ENCODE results near the gene UQCRHL.

UQCRHL gene

DNA sequence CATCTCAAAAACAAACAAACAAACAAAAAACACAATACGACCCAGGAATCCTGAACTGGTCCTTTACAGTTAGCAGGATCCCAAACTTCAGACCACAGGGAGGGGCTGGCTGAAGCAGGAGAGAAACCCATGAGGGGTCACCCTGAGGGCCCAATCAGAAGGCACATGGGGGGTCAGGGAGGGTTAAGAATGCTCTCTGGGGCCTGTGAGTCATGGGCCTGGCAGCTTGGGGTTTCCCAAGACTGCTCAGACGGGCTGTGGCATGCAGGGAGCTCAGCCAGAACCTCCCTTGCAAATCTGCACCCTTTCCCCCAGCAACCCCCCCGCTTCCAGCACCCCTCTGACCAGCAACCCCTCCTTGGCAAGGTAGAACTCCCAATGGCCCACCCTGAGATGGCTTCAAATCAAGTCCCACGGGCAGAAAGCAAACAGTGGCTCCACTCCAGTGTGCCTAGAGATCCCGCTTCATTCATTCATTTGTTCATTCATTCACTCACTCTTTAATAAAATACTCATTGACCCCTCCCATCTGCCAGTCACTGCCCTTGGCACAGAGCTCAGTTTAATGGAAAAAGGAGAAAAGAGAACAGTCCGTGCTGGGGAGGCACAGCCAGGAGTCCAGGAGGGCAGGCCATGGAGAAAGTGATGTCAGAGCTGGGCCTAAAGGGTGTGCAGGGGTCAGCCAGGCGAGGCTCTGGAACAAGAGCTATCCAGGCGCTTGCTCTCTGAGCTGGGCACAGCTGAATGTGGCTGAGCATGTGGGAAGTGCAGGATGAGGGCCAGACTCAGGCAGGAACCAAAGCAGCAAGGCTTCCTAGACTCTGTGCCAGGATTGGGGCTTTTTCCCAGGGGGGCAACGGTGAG, 8.2 kb downstream of the UQCRHL start:
- no peak overlapping the region for H3K4me3 ChIP-seq (ENCODE audit: low read depth, low read length)
- TF ChIP-seq, protein P1, sequence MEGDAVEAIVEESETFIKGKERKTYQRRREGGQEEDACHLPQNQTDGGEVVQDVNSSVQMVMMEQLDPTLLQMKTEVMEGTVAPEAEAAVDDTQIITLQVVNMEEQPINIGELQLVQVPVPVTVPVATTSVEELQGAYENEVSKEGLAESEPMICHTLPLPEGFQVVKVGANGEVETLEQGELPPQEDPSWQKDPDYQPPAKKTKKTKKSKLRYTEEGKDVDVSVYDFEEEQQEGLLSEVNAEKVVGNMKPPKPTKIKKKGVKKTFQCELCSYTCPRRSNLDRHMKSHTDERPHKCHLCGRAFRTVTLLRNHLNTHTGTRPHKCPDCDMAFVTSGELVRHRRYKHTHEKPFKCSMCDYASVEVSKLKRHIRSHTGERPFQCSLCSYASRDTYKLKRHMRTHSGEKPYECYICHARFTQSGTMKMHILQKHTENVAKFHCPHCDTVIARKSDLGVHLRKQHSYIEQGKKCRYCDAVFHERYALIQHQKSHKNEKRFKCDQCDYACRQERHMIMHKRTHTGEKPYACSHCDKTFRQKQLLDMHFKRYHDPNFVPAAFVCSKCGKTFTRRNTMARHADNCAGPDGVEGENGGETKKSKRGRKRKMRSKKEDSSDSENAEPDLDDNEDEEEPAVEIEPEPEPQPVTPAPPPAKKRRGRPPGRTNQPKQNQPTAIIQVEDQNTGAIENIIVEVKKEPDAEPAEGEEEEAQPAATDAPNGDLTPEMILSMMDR (IDR thresholded peaks at IDR 0.05; ENCODE audit: low read depth, low read length), result no peak

DNA sequence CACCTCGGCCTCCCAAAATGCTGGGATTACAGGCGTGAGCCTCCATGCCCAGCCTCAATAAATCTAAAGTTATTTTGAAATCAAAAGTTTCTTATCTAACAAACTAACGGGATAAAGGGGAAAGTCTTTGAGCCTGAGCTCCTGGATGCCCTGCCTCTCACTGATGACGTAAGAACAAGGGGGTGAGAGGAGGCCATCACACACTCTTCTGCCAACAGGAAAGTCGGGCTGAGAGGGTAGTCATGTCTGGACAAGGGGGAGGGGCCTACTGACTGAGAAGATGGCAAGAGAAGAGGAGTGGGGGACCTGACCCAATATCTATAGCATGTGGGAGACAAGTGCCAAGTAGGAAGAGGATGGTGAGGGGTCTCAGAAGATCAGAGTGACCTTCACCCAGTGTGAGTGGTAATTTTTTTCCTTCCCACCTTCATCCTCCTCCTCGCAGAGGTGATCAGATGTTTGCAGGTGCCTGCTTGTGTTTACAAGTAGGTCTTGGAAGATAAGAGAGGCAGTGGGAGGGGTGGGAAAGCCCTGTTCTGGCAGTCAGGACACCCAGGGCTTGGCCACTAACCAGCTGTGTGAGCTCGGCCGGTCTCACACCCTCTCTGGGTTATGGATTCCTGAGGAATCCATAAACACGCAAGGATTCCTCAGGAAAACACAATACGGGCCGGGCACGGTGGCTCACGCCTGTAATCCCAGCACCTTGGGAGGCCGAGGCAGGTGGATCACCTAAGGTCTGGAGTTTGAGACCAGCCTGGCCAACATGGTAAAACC, 9.6 kb downstream of the UQCRHL start:
- no peak overlapping the region for H3K4me3 ChIP-seq (ENCODE audit: low read depth, low read length)
- TF ChIP-seq, protein P1 (IDR thresholded peaks at IDR 0.05; ENCODE audit: low read depth, low read length), result no peak

DNA sequence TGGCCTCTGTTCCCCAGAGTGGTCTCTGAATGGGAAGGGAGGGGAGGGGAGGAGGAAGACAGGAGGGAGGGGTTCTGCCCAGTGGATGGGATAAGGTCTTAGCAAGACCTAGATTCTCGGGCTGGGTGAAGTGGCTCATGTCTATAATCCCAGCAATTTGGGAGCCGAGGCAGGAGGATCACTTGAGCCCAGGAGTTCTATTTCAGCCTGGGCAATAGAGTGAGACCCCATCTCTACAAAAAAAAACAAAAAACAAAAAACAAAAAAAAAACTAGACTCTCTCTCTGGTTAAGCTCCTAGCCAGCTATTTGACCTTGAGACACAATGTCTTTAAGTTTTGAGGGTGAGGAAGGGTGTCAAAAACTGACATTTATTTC, 11.4 kb downstream of the UQCRHL start:
- no peak overlapping the region for H3K4me3 ChIP-seq (ENCODE audit: low read depth, low read length)

DNA sequence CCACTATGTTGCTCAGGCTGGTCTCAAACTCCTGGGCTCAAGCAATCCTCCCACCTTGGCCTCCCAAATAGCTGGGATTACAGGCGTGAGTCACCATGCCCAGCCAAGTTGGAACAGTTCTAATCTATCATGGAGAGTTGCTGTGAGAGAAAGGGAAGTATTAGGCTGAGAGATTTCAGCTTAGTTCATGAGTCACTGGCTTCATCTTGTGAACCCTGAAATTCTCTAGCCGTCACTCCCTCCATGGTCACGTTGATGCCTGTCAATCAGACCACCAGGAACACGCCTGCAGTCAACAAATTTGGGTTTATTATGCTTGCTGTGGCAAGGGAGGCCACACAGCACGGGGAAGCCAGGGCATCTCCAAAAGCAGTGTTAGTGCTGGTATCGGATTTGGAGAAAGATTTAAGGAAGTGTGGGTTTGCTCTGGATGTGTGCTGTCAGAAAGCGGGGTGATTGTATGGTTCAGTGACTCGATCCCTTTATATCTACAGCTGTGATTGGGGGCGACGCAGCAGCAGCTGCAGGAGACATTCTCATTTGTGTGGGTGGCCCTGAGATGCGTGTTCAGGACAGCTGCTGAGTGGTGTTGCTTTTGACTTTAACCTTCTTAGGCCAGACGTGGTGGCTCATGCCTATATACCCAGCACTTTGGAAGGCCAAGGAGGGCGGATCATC, 18.7 kb downstream of the UQCRHL start:
- TF ChIP-seq, protein P1 (IDR thresholded peaks at IDR 0.05; ENCODE audit: low read depth, low read length), result no peak

More for the DNA sequence above, 11.4 kb downstream of the UQCRHL start:
- TF ChIP-seq, protein P1 (IDR thresholded peaks at IDR 0.05; ENCODE audit: low read depth, low read length), result no peak

DNA sequence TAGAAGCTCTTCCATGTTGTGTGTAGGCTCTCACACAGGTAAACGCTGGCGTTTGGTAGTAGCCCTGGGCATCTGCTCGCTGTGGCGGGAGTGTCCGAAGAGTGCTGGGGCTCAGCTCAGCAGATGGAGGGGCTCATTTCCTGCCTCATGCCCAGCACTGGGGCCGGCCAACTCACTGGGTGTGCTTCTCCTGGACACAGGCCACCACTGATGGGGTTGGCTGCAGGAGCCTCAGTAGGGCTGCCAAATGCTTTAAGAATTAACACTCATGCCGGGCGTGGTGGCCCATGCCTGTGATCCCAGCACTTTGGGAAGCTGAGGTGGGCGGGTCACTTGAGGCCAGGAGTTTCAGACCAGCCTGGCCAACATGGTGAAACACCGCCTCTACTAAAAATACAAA, 20.9 kb downstream of the UQCRHL start:
- no peak overlapping the region for H3K4me3 ChIP-seq (ENCODE audit: low read depth, low read length)
- TF ChIP-seq, protein P1 (IDR thresholded peaks at IDR 0.05; ENCODE audit: low read depth, low read length), result no peak

More for the DNA sequence above, 18.7 kb downstream of the UQCRHL start:
- H3K4me3 ChIP-seq (ENCODE audit: low read depth, low read length), result no peak overlapping the region

DNA sequence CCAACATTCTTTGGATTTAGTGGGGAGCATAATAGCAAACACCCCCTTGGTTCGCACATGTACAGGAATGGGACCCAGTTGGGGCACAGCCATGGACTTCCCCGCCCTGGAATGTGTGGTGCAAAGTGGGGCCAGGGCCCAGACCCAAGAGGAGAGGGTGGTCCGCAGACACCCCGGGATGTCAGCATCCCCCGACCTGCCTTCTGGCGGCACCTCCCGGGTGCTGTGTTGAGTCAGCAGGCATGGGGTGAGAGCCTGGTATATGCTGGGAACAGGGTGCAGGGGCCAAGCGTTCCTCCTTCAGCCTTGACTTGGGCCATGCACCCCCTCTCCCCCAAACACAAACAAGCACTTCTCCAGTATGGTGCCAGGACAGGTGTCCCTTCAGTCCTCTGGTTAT, 21.8 kb downstream of the UQCRHL start:
- TF ChIP-seq, protein P1 (IDR thresholded peaks at IDR 0.05; ENCODE audit: low read depth, low read length), result no peak

More for the DNA sequence above, 21.8 kb downstream of the UQCRHL start:
- H3K4me3 ChIP-seq (ENCODE audit: low read depth, low read length), result no peak overlapping the region

All from WI38 (cell line).